GM23248 (cell line): Measurements from ENCODE around the gene CREB3. TPM values are rescaled to one million over a fixed set of nuclear protein-coding genes. Genes with fewer than 3 reads are reported as not detected.

ENCODE experiments used
- DNase-seq: peaks from one replicate; pipeline ENCODE4 v3.0.0-alpha.2; 2015
- H2AFZ ChIP-seq: fragments of 200-600 bp; sonication (generic); 2 replicates; pipeline ENCODE4 v1.6.1; 2016; ENCODE audit warnings: antibody characterized with exemption
- H3F3A ChIP-seq: fragments of 200-600 bp; sonication (generic); 2 replicates; pipeline ENCODE4 v1.6.1; 2016; ENCODE audit warnings: mild to moderate bottlenecking, antibody characterized with exemption, mixed run types; ENCODE audit not compliant: insufficient read depth
- H3K27ac ChIP-seq: fragments of 200-600 bp; sonication (generic); 2 replicates; pipeline ENCODE4 v1.5.1; 2016; ENCODE audit warnings: mild to moderate bottlenecking
- H3K27me3 ChIP-seq: fragments of 200-600 bp; sonication (generic); replicated peaks from 2 replicates; pipeline ENCODE4 v1.6.1; 2016; ENCODE audit warnings: mild to moderate bottlenecking; ENCODE audit not compliant: insufficient read depth
- H3K36me3 ChIP-seq: fragments of 200-600 bp; sonication (generic); 2 replicates; pipeline ENCODE4 v1.6.1; 2016; ENCODE audit warnings: low read depth, mild to moderate bottlenecking
- H3K4me1 ChIP-seq: fragments of 200-600 bp; sonication (generic); 2 replicates; pipeline ENCODE4 v1.6.1; 2016; ENCODE audit warnings: mild to moderate bottlenecking; ENCODE audit not compliant: insufficient read depth
- H3K4me2 ChIP-seq: fragments of 200-600 bp; sonication (generic); one replicate; pipeline ENCODE4 v1.6.1; 2016; ENCODE audit warnings: mild to moderate bottlenecking; ENCODE audit not compliant: unreplicated experiment
- H3K4me3 ChIP-seq: fragments of 200-600 bp; sonication (generic); 2 replicates; pipeline ENCODE4 v1.5.1; 2016; ENCODE audit warnings: mild to moderate bottlenecking
- H3K79me2 ChIP-seq: fragments of 200-600 bp; sonication (generic); 2 replicates; pipeline ENCODE4 v1.6.1; 2016; ENCODE audit warnings: mild to moderate bottlenecking; ENCODE audit not compliant: insufficient read depth
- H3K9ac ChIP-seq: fragments of 200-600 bp; sonication (generic); 2 replicates; pipeline ENCODE4 v1.6.1; 2016; ENCODE audit warnings: mild to moderate bottlenecking
- H3K9me2 ChIP-seq: fragments of 200-600 bp; sonication (generic); 2 replicates; pipeline ENCODE4 v1.6.1; 2016; ENCODE audit warnings: mixed run types, mild to moderate bottlenecking, moderate library complexity; ENCODE audit not compliant: insufficient read depth
- H3K9me3 ChIP-seq: fragments of 200-600 bp; sonication (generic); one replicate; pipeline ENCODE4 v1.6.1; 2017; ENCODE audit warnings: low read depth
- H4K20me1 ChIP-seq: fragments of 200-600 bp; sonication (generic); 2 replicates; pipeline ENCODE4 v1.6.0; 2016; ENCODE audit not compliant: insufficient read depth
- EZH2 ChIP-seq: fragments of 200-600 bp; sonication (generic); IDR thresholded peaks from 2 replicates; pipeline ENCODE4 v1.6.1; 2018; ENCODE audit warnings: antibody characterized with exemption, mild to moderate bottlenecking; ENCODE audit not compliant: insufficient read depth, poor library complexity, severe bottlenecking
- EZH2phosphoT487 ChIP-seq: fragments of 200-600 bp; sonication (generic); IDR thresholded peaks from 2 replicates; pipeline ENCODE4 v1.6.1; 2018; ENCODE audit warnings: antibody characterized with exemption, moderate library complexity, mild to moderate bottlenecking, low read depth; ENCODE audit not compliant: insufficient read depth
- WGBS, 2 experiments: methylation state at CpG; one replicate each; pipeline ENCODE4 v1.1.6; 2015 to 2017; ENCODE audit warnings: low lambda C conversion rate in 2 of 2, low coverage in 1 of 2; ENCODE audit errors: missing lambda C conversion rate in 2 of 2; 5-methylcytosine and 5-hydroxymethylcytosine counted together
- in situ Hi-C: fragments of 300-500 bp; cut with MboI; formaldehyde crosslinking; loops from 2 replicates; pipeline ENCODE4 v1.15.0; 2020
- polyA plus RNA-seq: library from polyadenylated mRNA; unstranded; fragments of >200 nt; fragmentation: Nextera tagmentation; extraction: Ambion mirVana; gene quantifications from 2 replicates; pipeline ENCODE4 v1.2.1, GENCODE V29; 2016
- total RNA-seq: library from RNA; depleted of rRNA; stranded (reverse); fragments of >200 nt; shearing (Covaris generic); gene quantifications from 2 replicates; pipeline ENCODE4 v1.2.3, GENCODE V29; 2014

The CREB3 gene
- total and polyA plus RNA-seq, 2 experiments from 2014 or later, result 101 to 113 TPM

GRCh38 chr9:35757226-35757891 lies 24.9 kb downstream of the CREB3 start:
- H2AFZ ChIP-seq, result no peak overlapping the region
- H3K4me3 ChIP-seq, result peak overlapping the region; percentile 59
- H3K4me2 ChIP-seq, result no peak overlapping the region

GRCh38 chr9:35757892-35758275 lies 25.4 kb downstream of the CREB3 start:
- H3K9me2 ChIP-seq, result no peaks in the 10 kb centered on the region
- H3K79me2 ChIP-seq, result no peaks in the 10 kb centered on the region
- no peak overlapping the region for H3K27ac ChIP-seq
- in situ Hi-C loops, result no loop called here
- no peaks in the 10 kb centered on the region for H3K9me3 ChIP-seq
- H3K36me3 ChIP-seq, result peaks cover 3% of the 10 kb centered on the region; the same call in 1 of the 2 replicates
- H3K4me3 ChIP-seq, result no peak overlapping the region
- TF ChIP-seq EZH2phosphoT487 (no peak), EZH2 (no peak)
- no peak for DNase-seq
- H3K4me1 ChIP-seq, result peaks cover 8% of the 10 kb centered on the region
- 0 out of 2 replicates have a peak, but pooled peaks cover 13% of the 10 kb centered on the region for H3F3A ChIP-seq
- no peak overlapping the region for H2AFZ ChIP-seq
- H3K4me2 ChIP-seq, result no peak overlapping the region
- H3K9ac ChIP-seq, result no peak overlapping the region
- no peaks in the 10 kb centered on the region for H3K27me3 ChIP-seq
- no peaks in the 10 kb centered on the region for H4K20me1 ChIP-seq

More at GRCh38 chr9:35757226-35757891, 24.9 kb downstream of the CREB3 start:
- no peak overlapping the region for H3K9ac ChIP-seq
- peaks cover 8% of the 10 kb centered on the region for H3K36me3 ChIP-seq
- peaks cover 8% of the 10 kb centered on the region for H3K4me1 ChIP-seq
- H3F3A ChIP-seq, result 0 out of 2 replicates have a peak, but pooled peaks cover 13% of the 10 kb centered on the region
- H3K27me3 ChIP-seq, result no peaks in the 10 kb centered on the region
- H3K9me3 ChIP-seq, result no peaks in the 10 kb centered on the region
- H3K79me2 ChIP-seq, result no peaks in the 10 kb centered on the region
- H3K27ac ChIP-seq, result no peak overlapping the region
- WGBS, 2 experiments, result 11 to 18% methylated on average over 18 to 20 of the region's 20 CpGs
- TF ChIP-seq EZH2, result no peak
- TF ChIP-seq EZH2phosphoT487, result no peak
- DNase-seq, result no peak
- H3K9me2 ChIP-seq, result no peaks in the 10 kb centered on the region
- in situ Hi-C loops, result no loop called here
- no peaks in the 10 kb centered on the region for H4K20me1 ChIP-seq

- Histone ChIP-seq H3K27me3 (no peaks in the 10 kb centered on the region), H2AFZ (no peak overlapping the region), H3K4me1 (peaks cover 8% of the 10 kb centered on the region), H3K27ac (no peak overlapping the region), H3K4me2 (no peak overlapping the region), H3K9me3 (no peaks in the 10 kb centered on the region), H3K4me3 (no peak overlapping the region), H3K79me2 (no peaks in the 10 kb centered on the region), H3F3A (0 out of 2 replicates have a peak, but pooled peaks cover 13% of the 10 kb centered on the region), H3K36me3 (no peaks in the 10 kb centered on the region), H4K20me1 (no peaks in the 10 kb centered on the region), H3K9me2 (no peaks in the 10 kb centered on the region), H3K9ac (no peak overlapping the region)
- TF ChIP-seq EZH2phosphoT487 (no peak), EZH2 (no peak)
- DNase-seq, result no peak
- in situ Hi-C loops, result no loop called here
- 27 to 30% methylated on average over 3 of the region's 3 CpGs for WGBS, 2 experiments
Observed at GRCh38 chr9:35758475-35759050, 26.1 kb downstream of the CREB3 start.

- H3K4me2 ChIP-seq, result no peak overlapping the region
- H3K9me3 ChIP-seq, result no peaks in the 10 kb centered on the region
- H4K20me1 ChIP-seq, result no peaks in the 10 kb centered on the region
- no peak for DNase-seq
- no peak overlapping the region for H2AFZ ChIP-seq
- no peaks in the 10 kb centered on the region for H3K79me2 ChIP-seq
- 88 to 90% methylated on average over 4 of the region's 4 CpGs for WGBS, 2 experiments
- H3K36me3 ChIP-seq, result no peaks in the 10 kb centered on the region
- no peak overlapping the region for H3K4me3 ChIP-seq
- H3K9me2 ChIP-seq, result no peaks in the 10 kb centered on the region
- H3K27me3 ChIP-seq, result no peaks in the 10 kb centered on the region
- in situ Hi-C loops, result no loop called here
- H3K27ac ChIP-seq, result no peak overlapping the region
- peaks cover 8% of the 10 kb centered on the region for H3K4me1 ChIP-seq
- TF ChIP-seq EZH2, result no peak
- no peak for TF ChIP-seq EZH2phosphoT487
- H3K9ac ChIP-seq, result no peak overlapping the region
- H3F3A ChIP-seq, result 0 out of 2 replicates have a peak, but pooled peaks cover 13% of the 10 kb centered on the region
Observed at GRCh38 chr9:35759795-35760194, 27.3 kb downstream of the CREB3 start.
